ENCODE data around the gene BAIAP2L1.

BAIAP2L1 gene

GRCh38 chr7:98314469-98314868 lies 86.4 kb downstream of the BAIAP2L1 start:
- peak; percentile 44 for DNase-seq (ENCODE audit: low spot score)
- TF ChIP-seq CTCF (IDR thresholded peaks at IDR 0.05; ENCODE audit: extremely low read depth, missing control alignments) = no peak

- no peak for DNase-seq (ENCODE audit: low spot score)
- no peak for TF ChIP-seq CTCF (IDR thresholded peaks at IDR 0.05; ENCODE audit: extremely low read depth, missing control alignments)
Observed at GRCh38 chr7:98312201-98312600, 88.7 kb downstream of the BAIAP2L1 start.

GRCh38 chr7:98309566-98309965 lies 91.3 kb downstream of the BAIAP2L1 start:
- DNase-seq (ENCODE audit: low spot score) = no peak
- TF ChIP-seq CTCF (IDR thresholded peaks at IDR 0.05; ENCODE audit: extremely low read depth, missing control alignments) = no peak

GRCh38 chr7:98307971-98308466 lies 92.9 kb downstream of the BAIAP2L1 start:
- no peak for TF ChIP-seq CTCF (IDR thresholded peaks at IDR 0.05; ENCODE audit: extremely low read depth, missing control alignments)
- no peak for DNase-seq (ENCODE audit: low spot score)

- no peak for TF ChIP-seq CTCF (IDR thresholded peaks at IDR 0.05; ENCODE audit: extremely low read depth, missing control alignments)
- no peak for DNase-seq (ENCODE audit: low spot score)
Observed at GRCh38 chr7:98305951-98306535, 94.8 kb downstream of the BAIAP2L1 start.

GRCh38 chr7:98303906-98304305 lies 97.0 kb downstream of the BAIAP2L1 start:
- TF ChIP-seq CTCF (IDR thresholded peaks at IDR 0.05; ENCODE audit: extremely low read depth, missing control alignments) = no peak
- DNase-seq (ENCODE audit: low spot score) = no peak

GRCh38 chr7:98303176-98303865 lies 97.6 kb downstream of the BAIAP2L1 start:
- TF ChIP-seq CTCF (IDR thresholded peaks at IDR 0.05; ENCODE audit: extremely low read depth, missing control alignments) = no peak

More at GRCh38 chr7:98303176-98303865, 97.6 kb downstream of the BAIAP2L1 start:
- no peak for DNase-seq (ENCODE audit: low spot score)

Data from GM20000 (cell line).